M059J (cell line): ENCODE measurements around the gene HNF1B. TPM values are rescaled to one million over a fixed set of nuclear protein-coding genes. Genes with fewer than 3 reads are reported as not detected.

ENCODE experiments used
- DNase-seq: peaks from one replicate; pipeline ENCODE4 v3.0.0-alpha.2; 2012; ENCODE audit warnings: low read depth
- total RNA-seq: library from RNA; depleted of rRNA; stranded (reverse); fragments of >200 nt; shearing (Covaris generic); gene quantifications from 2 replicates; pipeline ENCODE4 v1.2.3, GENCODE V29; 2014; rRNA removed

The HNF1B gene
- total RNA-seq, 1 experiment from 2014 or later = not detected

DNA sequence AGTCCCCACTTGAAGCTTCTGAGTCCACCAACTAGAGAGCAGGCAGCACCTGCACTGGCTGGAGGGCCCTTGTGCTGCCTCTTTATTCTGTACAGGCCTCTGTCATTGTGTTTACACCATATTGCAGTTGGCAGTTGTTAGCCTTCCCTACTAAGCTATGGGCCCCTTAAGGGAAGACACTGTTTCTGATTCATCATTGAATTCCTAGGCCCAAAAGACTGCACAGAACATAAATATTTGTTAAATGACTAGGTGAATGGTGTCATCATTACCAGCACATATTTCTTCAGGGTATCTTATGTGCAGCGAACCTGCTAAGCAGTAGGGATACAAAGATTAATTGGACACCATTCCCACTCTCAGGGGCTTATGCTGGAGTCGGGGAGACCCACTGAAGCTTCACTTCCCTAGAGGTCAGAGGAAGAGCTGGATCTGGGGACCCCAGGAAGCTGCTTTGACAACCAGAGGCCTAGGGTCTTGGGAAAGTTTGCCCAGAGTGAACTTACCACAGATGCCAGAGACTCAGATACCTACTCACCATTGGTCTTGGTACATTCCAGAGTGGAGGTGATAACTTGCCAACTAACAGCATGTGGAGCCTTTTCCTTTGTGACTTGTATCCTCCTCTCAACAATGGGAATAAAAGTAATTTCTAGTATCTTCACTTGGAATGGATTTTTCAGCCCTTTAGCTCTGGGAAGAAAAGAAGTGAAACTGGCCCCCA is 72.9 kb downstream of the HNF1B start:
- DNase-seq = peak; percentile 88

DNA sequence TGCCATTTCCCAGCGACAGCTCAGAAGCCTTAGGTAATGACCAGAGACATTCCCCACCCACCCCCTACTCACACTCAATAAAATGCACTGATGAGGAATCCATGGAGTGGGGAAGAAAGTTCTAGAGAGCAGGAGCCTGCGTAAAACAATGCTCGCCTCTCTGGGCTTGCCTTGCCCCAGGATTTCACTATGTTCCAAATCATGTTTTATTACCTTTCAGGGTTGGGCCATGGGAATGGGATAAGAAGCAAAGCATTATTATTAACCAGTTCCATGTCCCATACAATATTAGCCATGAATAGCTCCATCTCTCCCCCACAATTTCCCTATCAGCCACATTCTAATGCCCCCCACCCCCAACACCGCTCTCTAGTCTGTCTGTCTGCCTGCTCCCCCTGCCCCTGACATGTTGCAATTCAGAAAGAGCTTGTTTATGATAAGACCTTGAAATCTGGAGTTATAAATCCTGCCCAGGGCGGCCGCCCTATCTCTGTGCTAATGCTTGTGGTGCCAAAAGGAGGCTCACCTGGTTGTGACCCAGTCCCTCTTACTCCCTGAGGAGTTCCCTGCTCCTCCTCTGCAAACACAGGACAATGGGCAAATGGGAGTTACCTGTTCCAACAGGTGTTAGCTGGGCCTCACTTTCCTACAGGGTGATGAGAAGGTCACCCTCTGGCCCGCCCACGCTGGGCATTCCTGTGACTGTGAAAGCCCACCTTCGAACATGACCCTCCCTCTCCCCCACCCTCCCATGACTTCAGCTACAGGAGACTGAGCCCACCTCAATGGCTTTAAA is 73.6 kb downstream of the HNF1B start:
- no peak for DNase-seq

DNA sequence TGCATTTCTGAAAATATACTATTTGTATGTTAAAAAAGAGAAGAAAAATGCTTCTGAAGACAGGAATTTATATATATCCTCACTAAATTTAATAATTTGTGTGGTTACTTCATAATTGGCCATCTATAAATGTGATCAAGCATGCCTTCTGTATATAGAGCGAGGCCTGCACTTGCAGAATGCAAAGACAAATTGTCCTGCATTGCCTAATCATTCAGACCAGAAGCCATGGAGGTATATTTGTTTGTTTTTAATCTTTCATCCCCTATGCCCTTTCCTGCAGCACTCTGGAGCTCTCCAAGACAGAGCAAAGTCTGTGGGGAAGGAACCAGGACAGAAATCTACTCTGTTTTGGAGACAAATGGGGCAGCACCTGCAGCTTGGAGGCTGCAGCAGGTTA is 77.8 kb downstream of the HNF1B start:
- DNase-seq = no peak

DNA sequence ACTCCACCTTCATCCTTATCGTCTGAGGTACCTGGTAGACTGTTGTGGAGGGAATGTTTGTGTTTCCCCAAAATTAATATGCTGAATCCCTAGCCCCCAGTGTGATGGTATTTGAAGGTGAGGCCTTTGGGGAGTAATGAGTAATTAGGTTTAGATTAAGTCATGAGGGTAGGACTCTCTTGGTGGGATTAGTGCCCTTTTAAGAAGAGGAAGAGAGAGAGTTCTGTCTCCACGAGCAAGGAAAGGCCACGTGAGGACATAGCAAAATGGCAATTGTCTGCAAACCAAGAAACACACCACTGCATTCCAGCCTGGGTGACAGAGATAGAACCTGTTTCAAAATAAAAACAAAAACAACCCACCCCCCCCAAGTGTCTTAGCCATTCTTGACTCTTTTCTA is 80.6 kb downstream of the HNF1B start:
- DNase-seq = no peak

DNA sequence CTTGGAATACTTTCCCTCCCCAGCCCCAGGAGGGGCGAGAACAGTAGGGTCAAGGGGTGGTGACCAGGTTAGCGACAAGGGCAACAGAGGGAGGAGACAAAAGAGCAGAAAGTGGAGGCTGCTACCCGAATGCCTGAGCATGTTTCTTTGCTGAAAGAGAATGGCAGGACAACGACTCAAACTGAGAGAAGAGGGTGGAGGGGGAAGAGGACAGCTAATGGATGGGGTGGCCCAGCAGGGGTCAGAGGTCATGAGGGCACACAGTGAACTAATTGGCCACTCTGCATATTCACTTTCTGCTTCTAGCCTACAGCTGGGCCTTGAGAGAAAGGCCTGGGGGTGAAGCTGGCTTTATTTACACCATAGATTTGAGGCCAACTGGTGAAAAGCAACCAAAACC is 82.5 kb downstream of the HNF1B start:
- DNase-seq = no peak

DNA sequence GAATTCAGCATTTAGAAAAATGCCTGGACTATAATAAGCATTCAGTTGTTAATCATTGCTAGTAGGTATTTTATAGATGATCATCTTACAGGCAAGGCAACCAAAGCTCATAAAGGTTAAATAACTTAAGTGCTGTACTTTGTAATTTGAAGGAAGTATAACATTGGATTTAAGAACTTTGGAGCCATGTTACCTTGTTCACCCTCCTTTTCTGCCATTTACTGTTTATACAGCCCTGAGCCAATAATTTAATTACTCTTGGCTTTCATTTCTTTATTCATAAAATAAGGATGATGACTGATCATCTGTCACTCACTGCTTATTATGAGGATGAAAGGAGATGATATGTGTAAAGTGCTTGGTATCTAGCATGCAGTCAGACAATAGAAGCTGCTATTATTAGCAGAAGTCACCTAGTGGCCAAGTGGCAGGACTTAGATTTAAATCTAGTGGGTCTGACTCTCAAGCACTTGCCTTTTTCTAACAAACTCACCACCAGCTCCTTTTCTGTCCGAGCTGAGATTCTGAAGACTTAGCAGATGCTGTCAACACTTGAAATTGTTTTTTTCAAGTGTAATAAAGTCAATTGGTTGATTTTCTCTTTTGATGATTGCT is 83.4 kb downstream of the HNF1B start:
- no peak for DNase-seq

DNA sequence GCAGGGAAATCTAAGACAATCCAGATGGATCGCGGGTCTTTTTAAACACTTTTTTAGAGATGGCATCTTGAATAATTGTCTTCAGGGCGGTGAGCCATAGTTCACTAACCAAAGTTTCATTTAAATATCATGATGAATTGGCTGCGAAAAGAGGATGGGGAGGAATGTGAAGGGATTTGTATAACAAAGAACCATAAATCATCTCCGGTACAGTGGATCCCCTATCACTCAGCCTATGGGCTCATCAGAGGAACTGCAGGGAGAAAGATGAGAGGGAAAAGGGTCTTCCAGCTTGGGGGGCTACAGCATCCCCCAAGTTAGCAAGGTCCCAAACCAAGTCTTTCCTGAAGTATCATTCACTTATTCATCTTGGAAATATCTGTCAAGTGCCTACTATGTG is 84.9 kb downstream of the HNF1B start:
- DNase-seq = no peak

DNA sequence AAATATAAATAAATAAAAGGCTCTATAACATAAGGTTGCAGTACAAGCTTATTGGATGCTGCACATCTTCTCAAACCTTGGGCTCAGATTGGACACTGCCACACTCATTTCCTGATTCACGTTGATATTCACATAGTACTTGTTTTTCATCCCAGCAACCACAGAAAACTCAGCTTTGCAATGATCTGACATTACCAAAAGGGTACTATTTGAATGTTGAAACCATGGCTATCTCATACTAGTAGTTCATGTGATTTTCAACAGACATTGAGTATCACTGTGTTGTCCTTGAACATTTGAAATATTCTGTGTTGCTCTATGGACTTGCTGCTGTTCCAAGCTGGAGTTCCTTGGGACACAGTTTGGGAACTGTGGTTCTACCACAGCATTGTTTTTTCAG is 87.7 kb downstream of the HNF1B start:
- DNase-seq = no peak

DNA sequence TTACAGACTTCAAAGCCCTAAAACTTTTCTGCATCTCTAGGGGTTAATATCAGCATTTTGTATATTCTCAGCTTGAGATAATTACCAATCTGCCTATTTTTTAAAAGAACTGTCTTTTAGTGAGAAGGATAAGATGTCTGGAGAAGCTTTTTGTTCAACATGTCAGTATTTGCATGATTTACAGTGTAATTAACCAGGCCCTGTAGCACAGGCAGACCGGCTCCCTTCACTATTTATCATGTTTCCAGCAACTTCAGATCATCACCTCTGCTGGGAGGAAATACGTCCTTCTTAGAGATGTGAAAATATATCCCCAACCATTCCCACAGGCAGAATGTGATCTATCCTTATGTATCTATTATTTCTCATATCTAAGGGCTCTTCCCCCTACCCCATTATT is 93.0 kb downstream of the HNF1B start:
- DNase-seq = no peak

DNA sequence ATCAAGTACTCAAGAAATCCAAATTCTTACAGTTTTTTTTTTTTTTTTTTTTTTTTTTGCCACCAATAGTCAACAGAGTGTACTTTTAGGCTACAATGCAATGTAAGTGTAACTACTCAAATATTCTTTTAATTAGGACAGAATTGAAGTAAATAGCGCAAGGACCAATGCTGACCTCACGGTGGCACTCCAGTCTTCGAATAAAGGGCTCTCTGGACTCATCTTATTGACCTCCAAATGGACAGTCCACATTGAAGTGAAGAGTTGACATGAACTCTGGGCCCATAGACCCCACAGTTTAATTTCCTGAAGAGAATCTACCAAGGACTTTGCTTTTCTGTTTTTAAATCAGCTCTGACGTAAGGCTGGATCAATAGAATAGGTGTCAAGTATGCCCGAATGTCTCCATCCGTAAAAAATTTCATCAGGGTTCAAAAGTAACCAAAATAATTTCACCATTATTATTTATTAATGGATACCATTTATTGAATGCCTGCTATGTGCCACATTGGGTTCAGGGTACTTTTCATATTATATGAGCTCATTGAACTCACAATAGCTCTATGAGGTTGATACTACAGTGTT is 94.3 kb downstream of the HNF1B start:
- DNase-seq = peak; percentile 60

DNA sequence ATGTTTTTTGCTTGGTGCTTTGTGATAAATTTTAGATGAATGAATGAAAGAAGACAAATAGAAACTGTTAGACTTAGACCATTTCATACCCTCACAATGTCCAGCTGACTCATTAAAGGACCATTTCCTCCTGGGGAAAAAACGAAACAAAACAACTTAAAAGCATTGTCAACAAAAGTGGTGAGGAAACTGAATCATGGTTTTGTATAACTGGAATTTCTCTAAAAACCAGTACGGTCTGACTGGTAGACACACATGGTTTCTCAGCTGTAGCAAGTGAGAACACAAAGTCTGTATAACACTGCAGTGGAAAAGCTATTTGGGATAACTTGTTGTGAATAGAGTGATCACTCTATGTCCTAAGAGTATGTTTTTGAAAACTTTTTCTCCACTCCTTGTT is 96.3 kb downstream of the HNF1B start:
- peak; percentile 84 for DNase-seq

DNA sequence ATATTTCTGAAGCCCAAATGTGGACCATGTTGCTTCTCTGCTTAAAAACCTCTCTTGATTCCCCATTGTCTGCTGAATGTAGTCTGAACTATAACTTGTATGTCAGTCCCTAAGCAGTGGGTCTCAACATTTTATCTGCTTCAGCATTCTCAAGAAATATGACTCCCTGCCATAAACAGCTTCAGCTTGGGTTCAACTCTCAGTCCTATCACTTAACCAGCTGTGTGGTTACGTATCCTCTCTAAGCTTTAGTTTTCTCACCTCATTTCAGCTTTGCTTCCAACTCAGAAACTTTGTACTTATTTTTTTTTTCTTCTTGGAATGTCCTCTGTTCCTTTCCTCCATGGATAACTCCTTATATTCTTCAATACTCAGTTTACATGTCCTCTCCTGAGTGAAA is 97.0 kb downstream of the HNF1B start:
- DNase-seq = no peak

DNA sequence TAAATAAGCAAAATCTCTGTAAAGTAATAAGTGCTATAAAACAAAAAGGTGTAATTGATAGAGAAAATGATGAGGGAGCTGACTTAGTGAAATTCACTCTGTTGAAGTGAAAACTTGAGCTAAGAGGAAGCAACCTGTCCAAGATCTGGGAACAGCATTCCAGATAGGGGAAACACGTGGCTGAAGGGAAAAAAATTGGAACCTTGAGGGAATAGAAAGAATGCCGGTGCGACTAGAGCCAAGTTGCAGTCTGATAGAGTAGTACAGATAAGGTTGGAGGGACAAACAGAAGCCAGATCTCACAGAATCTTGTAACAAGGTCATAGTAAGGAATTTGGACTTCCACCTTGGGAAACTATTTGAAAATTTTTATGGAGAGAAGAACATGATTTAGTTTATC is 101.0 kb downstream of the HNF1B start:
- peak; percentile 13 for DNase-seq

DNA sequence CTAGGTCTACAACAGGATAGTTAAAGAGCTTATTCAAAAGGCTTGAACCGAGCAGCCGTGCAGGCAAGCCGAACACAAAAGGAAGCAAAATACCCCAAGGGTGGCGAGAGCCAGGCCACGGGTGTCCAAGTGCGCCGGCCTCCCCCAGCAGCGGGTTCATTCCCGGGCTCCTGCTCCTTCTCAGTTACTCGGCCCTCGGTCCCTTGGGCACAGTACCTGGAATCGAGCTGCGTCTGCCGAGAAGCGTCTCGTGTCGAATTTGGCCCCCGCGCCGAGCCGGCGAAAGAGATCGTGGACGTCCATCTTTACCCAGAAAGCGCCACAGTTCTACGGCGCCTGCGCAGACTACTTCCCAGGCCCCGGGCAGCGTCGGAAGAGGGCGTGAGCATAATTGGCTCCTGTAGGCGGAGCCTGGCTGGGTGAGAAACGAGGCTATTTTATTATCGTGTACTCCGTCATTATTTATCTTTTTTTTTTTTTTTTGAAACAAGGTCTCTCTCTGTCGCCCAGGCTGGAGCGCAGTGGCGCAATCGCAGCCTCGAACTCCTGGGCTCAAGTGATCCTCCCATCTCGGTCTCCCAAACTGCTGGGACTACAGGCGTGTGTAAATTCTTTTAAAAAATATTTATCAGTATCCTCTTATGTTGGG is 101.6 kb downstream of the HNF1B start, which contains the start of gene DDX52:
Gene DDX52, minus strand, starts transcription at position 329 of the 649 bp plus-strand sequence. Its CDS starts 26 bp downstream, at position 303.
- DNase-seq = peak; percentile 91

DNA sequence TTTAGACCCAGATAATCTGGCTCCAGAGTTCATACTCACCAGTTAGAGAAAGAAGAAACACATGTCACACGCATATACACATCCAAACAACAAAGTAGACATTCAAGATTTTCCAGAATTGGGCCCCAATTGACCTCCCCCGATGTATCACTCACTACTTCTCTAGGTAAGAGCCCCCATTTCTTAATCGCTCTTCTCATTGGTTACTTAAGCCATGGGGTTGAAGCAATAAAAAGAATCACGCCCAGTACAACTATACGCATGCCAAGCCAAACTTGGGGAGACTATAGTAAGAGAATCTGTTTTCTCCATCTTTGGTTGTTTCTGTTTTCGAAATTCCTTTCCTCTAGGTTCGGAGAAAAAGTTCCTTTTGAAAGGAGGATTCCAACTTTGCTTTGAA is 102.2 kb downstream of the HNF1B start:
- peak; percentile 26 for DNase-seq

DNA sequence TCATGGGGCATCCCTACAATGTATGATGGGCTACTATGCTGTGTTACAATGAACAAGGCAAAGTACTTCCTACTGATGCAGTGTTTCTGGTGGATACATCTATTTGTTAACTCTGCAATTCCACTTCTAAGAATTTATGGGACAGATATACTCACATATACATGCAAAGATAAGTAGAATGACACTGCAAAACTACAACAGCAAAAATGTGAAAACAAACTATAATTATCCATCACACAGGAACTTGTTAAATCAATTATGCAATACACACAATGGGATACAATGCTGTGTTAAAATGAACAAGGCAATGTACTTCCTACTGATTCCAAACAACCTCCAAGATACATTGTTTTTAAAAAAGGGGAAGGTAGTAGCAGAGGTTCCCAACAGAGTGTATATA is 104.8 kb downstream of the HNF1B start:
- no peak for DNase-seq

DNA sequence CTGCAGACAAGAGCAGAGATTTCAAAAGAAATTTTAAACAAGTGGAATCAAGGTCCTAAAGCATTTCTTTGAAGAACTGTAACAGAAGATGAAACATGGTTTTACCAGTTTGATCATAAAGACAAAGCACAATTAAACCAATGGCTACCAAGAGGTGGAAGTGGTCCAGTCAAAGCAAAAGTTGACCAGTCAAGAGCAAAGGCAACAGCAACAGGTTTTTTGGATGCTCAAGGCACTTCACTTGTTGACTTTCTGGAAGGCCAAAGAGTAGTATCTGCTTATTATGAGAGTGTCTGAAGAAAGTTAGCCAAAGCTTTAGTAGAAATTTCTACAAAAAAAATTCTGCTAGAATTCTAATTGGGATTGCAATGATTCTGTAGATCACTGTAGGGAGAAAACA is 106.9 kb downstream of the HNF1B start:
- no peak for DNase-seq

Other genes with a start within 250 kb of the HNF1B start
- gene SYNRG, start 135.6 kb downstream of the HNF1B start, total RNA-seq = 5.9 and 10.5 TPM in 2 replicates
- gene DDX52, start 101.6 kb downstream of the HNF1B start, total RNA-seq = 16.6 and 31.7 TPM in 2 replicates
- not detected in 2 replicates for gene TBC1D3K, start 179.4 kb upstream of the HNF1B start, total RNA-seq
- not detected in 2 replicates for gene TBC1D3L, start 244.0 kb upstream of the HNF1B start, total RNA-seq